IMR-90 (cell line): ENCODE measurements around the gene EDEM1. TPM values are rescaled to one million over a fixed set of nuclear protein-coding genes. Genes with fewer than 3 reads are reported as not detected.

Experiments
- ATAC-seq: fragments of 200-7000 bp; cut with Tn5 transposase; 2 replicates; pipeline ENCODE4 v1.9.1; 2020; ENCODE audit warnings: low read depth, mild to moderate bottlenecking, moderate library complexity
- BruUV-seq: library from RNA; stranded (reverse); fragments of 400-500 nt; replicated peaks from 2 replicates; lab custom pipeline; 2021; lab: Mats Ljungman, UMichigan
- CTCF ChIA-PET: fragments of 300-600 bp; formaldehyde crosslinking; extraction: SDS; loops from one replicate; lab custom pipeline; 2021; ENCODE audit warnings: antibody characterized with exemption; lab: Yijun Ruan, JAX
- POLR2A ChIA-PET: fragments of 300-600 bp; sonication (Branson Sonifier 250); formaldehyde crosslinking; loops from one replicate; lab custom pipeline; 2022; ENCODE audit warnings: antibody characterized with exemption; ENCODE audit not compliant: unreplicated experiment; lab: Charles Lee
- DNase-seq: peaks from one replicate; pipeline ENCODE4 v3.0.0; 2013
- H2AFZ ChIP-seq: replicated peaks from 2 replicates; pipeline ENCODE3; 2013; ENCODE audit warnings: low read length, mild to moderate bottlenecking; ENCODE audit not compliant: poor library complexity
- H2AK5ac ChIP-seq: 2 replicates; pipeline ENCODE4 v1.6.1; 2013; ENCODE audit warnings: low read depth, low read length, inconsistent platforms
- H2AK9ac ChIP-seq: replicated peaks from 2 replicates; pipeline ENCODE3; 2013; ENCODE audit warnings: mild to moderate bottlenecking, low read depth, low read length, moderate library complexity; ENCODE audit not compliant: poor library complexity
- H2BK120ac ChIP-seq: 2 replicates; pipeline ENCODE4 v1.6.1; 2013; ENCODE audit warnings: low read depth, low read length, inconsistent platforms
- H2BK15ac ChIP-seq: 3 replicates; pipeline ENCODE4 v1.6.1; 2013; ENCODE audit warnings: low read depth, low read length, inconsistent platforms
- H2BK20ac ChIP-seq: 2 replicates; pipeline ENCODE4 v1.6.1; 2013; ENCODE audit warnings: low read depth, mild to moderate bottlenecking, inconsistent platforms, low read length, moderate library complexity
- H2BK5ac ChIP-seq: 2 replicates; pipeline ENCODE4 v1.6.1; 2013; ENCODE audit warnings: mild to moderate bottlenecking, low read depth, low read length, inconsistent platforms; ENCODE audit not compliant: poor library complexity, severe bottlenecking
- H3K14ac ChIP-seq: replicated peaks from 2 replicates; pipeline ENCODE4 v1.6.1; 2013; ENCODE audit warnings: low read depth, low read length, inconsistent platforms
- H3K18ac ChIP-seq: 2 replicates; pipeline ENCODE4 v1.6.1; 2013; ENCODE audit warnings: low read depth, low read length, control low read depth
- H3K23ac ChIP-seq: 2 replicates; pipeline ENCODE4 v1.6.1; 2013; ENCODE audit warnings: low read depth, low read length, inconsistent platforms
- H3K27ac ChIP-seq: 2 replicates; pipeline ENCODE4 v1.5.1; 2013; ENCODE audit warnings: mild to moderate bottlenecking, control low read depth, low read length; ENCODE audit not compliant: insufficient read depth
- H3K27me3 ChIP-seq: 2 replicates; pipeline ENCODE4 v1.6.1; 2013; ENCODE audit warnings: low read length; ENCODE audit not compliant: control insufficient read depth, insufficient read depth
- H3K36me3 ChIP-seq: 2 replicates; pipeline ENCODE4 v1.6.1; 2013; ENCODE audit warnings: low read length, mixed read lengths; ENCODE audit not compliant: control insufficient read depth, insufficient read depth
- H3K4ac ChIP-seq: 2 replicates; pipeline ENCODE4 v1.6.1; 2013; ENCODE audit warnings: low read depth, low read length, inconsistent platforms
- H3K4me1 ChIP-seq: 2 replicates; pipeline ENCODE4 v1.6.1; 2013; ENCODE audit warnings: low read length, mixed read lengths; ENCODE audit not compliant: control insufficient read depth, insufficient read depth
- H3K4me2 ChIP-seq: 2 replicates; pipeline ENCODE4 v1.6.1; 2013; ENCODE audit warnings: low read depth, mild to moderate bottlenecking, control low read depth, low read length, moderate library complexity
- H3K4me3 ChIP-seq: 2 replicates; pipeline ENCODE4 v1.5.1; 2013; ENCODE audit warnings: low read depth, mild to moderate bottlenecking, control low read depth, low read length, moderate library complexity; ENCODE audit not compliant: insufficient read depth
- H3K56ac ChIP-seq: 2 replicates; pipeline ENCODE4 v1.6.1; 2013; ENCODE audit warnings: low read length, inconsistent platforms; ENCODE audit not compliant: insufficient read depth; ENCODE audit errors: extremely low read depth
- H3K79me1 ChIP-seq, 2 experiments: 2 replicates each; pipeline ENCODE4 v1.6.1; 2013; ENCODE audit warnings: low read length in 2 of 2, inconsistent platforms in 1 of 2, low read depth in 1 of 2
- H3K9ac ChIP-seq: 2 replicates; pipeline ENCODE4 v1.6.1; 2013; ENCODE audit warnings: low read depth, low read length, control low read depth
- H3K9me1 ChIP-seq: 2 replicates; pipeline ENCODE4 v1.6.1; 2013; ENCODE audit warnings: low read length, inconsistent platforms; ENCODE audit not compliant: insufficient read depth
- H3K9me3 ChIP-seq: 2 replicates; pipeline ENCODE4 v1.6.1; 2013; ENCODE audit warnings: low read length; ENCODE audit not compliant: control insufficient read depth, insufficient read depth
- H4K20me1 ChIP-seq: 2 replicates; pipeline ENCODE4 v1.6.1; 2013; ENCODE audit warnings: low read length, inconsistent platforms; ENCODE audit not compliant: insufficient read depth
- H4K5ac ChIP-seq: 2 replicates; pipeline ENCODE4 v1.6.1; 2013; ENCODE audit warnings: mild to moderate bottlenecking, low read depth, low read length, control low read depth
- H4K8ac ChIP-seq, 2 experiments: 2 replicates each; pipeline ENCODE4 v1.6.1; 2013; ENCODE audit warnings: low read depth in 2 of 2, low read length in 2 of 2, control low read depth in 1 of 2, inconsistent platforms in 1 of 2
- H4K91ac ChIP-seq: 2 replicates; pipeline ENCODE4 v1.6.1; 2013; ENCODE audit warnings: low read depth, low read length, inconsistent platforms; ENCODE audit not compliant: insufficient read depth
- MAFK ChIP-seq: IDR thresholded peaks from 2 replicates; pipeline ENCODE4 v1.6.1; 2012; ENCODE audit warnings: low read depth, low read length, improper control_type of control experiment
- SMC3 ChIP-seq: fragments of 150-350 bp; IDR thresholded peaks from 2 replicates; pipeline ENCODE4 v1.6.1; 2016; ENCODE audit warnings: low read depth, mild to moderate bottlenecking, antibody characterized with exemption, low read length, moderate library complexity
- WGBS, 2 experiments: methylation state at CpG; one replicate each; pipeline versions ENCODE4 v1.1.5 to v1.1.7; 2013; ENCODE audit warnings: missing lambda C conversion rate in 2 of 2; ENCODE audit not compliant: insufficient read length in 1 of 2; ENCODE audit errors: extremely low coverage in 2 of 2; 5-methylcytosine and 5-hydroxymethylcytosine counted together
- dilution Hi-C: fragments of 300-500 bp; cut with HindIII; formaldehyde crosslinking; loops from one replicate; pipeline ENCODE4 v1.14.3; 2018; ENCODE audit warnings: low sequenced_read_pairs; ENCODE audit not compliant: unreplicated experiment
- in situ Hi-C: fragments of 300-500 bp; cut with MboI; formaldehyde crosslinking; loops from 3 replicates; pipeline ENCODE4 v1.14.3; 2019; ENCODE audit warnings: low sequenced_read_pairs, inconsistent platforms, mixed read lengths
- intact Hi-C: fragments of 100-400 bp; cut with micrococcal nuclease; formaldehyde crosslinking; loops from 2 replicates; pipeline ENCODE4 v1.10.0; 2022
- polyA plus RNA-seq, 3 experiments: library from polyadenylated mRNA; depleted of rRNA; stranded (reverse); fragments of >200 nt; gene quantifications; 2 replicates each; pipeline ENCODE4 v1.2.3, GENCODE V29; 2012; ENCODE audit warnings: low replicate concordance in 1 of 3
- total RNA-seq: library from RNA; depleted of rRNA; stranded (reverse); fragments of >200 nt; gene quantifications from 2 replicates; pipeline ENCODE4 v1.2.3, GENCODE V29; 2012
- TF ChIP-seq, protein P1 (sequence below): fragments of 150-350 bp; IDR thresholded peaks from 2 replicates; pipeline ENCODE4 v1.6.1; 2016; ENCODE audit warnings: low read depth, mild to moderate bottlenecking, low read length, moderate library complexity, borderline replicate concordance
- TF ChIP-seq, protein P2 (sequence below): conservative IDR thresholded peaks from 2 replicates; pipeline ENCODE4 v1.5.1; 2012; ENCODE audit warnings: mild to moderate bottlenecking, low read depth, low read length, improper control_type of control experiment

EDEM1 gene
- total and polyA plus RNA-seq, 2 of the 4 experiments (the other 2 are of a cell fraction) = 23.5 to 27.0 TPM

DNA sequence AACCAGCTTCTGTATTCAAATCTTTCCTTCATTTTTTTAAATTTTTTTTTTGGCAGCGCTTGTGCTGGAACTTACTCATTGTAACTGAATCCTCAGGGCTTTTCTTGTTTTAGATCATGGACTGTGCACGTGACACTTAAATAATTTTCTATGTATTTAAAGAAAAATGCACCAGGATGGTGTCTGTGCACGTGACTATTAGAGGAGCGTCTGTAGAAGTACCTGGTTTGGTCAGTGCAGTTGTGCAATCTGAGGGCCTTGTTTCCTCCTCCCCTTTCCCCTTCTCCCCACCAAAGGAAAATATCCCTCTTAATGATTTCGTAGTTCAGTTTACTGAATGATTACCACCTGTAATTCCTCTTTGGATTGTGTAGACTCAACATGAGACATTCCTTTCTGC is 31.3 kb downstream of the EDEM1 start:
- H2BK20ac ChIP-seq = no peak overlapping the region
- peaks cover 3% of the 10 kb centered on the region; the same call in 1 of the 2 replicates for H3K4me1 ChIP-seq
- H2AK9ac ChIP-seq = no peak overlapping the region
- H3K23ac ChIP-seq = no peak overlapping the region
- DNase-seq = no peak
- no peak overlapping the region for H3K4ac ChIP-seq
- H4K5ac ChIP-seq = no peak overlapping the region
- no peaks in the 10 kb centered on the region; the same call in 1 of the 2 replicates for H3K9me1 ChIP-seq
- in situ Hi-C loops = no loop called here
- peaks cover 0 to 7% of the 10 kb centered on the region in 2 experiments; a peak in 2 of 4 replicates for H3K79me1 ChIP-seq
- WGBS, 2 experiments = no CpG with 5 or more reads among the region's 5 CpGs
- no peak overlapping the region for H2BK5ac ChIP-seq
- BruUV-seq = no TSS peak
- no peaks in the 10 kb centered on the region for H3K9me3 ChIP-seq
- ChIA-PET POLR2A (no interaction called here), CTCF (no interaction called here)
- H3K4me2 ChIP-seq = no peak overlapping the region
- H4K8ac ChIP-seq = no peak overlapping the region
- no peak overlapping the region for H2BK120ac ChIP-seq
- intact Hi-C loops = no loop called here
- H3K27me3 ChIP-seq = no peaks in the 10 kb centered on the region
- H3K18ac ChIP-seq = no peak overlapping the region
- TF ChIP-seq, protein P1, sequence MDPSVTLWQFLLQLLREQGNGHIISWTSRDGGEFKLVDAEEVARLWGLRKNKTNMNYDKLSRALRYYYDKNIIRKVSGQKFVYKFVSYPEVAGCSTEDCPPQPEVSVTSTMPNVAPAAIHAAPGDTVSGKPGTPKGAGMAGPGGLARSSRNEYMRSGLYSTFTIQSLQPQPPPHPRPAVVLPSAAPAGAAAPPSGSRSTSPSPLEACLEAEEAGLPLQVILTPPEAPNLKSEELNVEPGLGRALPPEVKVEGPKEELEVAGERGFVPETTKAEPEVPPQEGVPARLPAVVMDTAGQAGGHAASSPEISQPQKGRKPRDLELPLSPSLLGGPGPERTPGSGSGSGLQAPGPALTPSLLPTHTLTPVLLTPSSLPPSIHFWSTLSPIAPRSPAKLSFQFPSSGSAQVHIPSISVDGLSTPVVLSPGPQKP = no peak
- TF ChIP-seq MAFK (no peak), SMC3 (no peak)
- TF ChIP-seq, protein P2, sequence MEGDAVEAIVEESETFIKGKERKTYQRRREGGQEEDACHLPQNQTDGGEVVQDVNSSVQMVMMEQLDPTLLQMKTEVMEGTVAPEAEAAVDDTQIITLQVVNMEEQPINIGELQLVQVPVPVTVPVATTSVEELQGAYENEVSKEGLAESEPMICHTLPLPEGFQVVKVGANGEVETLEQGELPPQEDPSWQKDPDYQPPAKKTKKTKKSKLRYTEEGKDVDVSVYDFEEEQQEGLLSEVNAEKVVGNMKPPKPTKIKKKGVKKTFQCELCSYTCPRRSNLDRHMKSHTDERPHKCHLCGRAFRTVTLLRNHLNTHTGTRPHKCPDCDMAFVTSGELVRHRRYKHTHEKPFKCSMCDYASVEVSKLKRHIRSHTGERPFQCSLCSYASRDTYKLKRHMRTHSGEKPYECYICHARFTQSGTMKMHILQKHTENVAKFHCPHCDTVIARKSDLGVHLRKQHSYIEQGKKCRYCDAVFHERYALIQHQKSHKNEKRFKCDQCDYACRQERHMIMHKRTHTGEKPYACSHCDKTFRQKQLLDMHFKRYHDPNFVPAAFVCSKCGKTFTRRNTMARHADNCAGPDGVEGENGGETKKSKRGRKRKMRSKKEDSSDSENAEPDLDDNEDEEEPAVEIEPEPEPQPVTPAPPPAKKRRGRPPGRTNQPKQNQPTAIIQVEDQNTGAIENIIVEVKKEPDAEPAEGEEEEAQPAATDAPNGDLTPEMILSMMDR = no peak
- no peak overlapping the region for H2BK15ac ChIP-seq
- H3K4me3 ChIP-seq = no peak overlapping the region
- no peak overlapping the region for H3K14ac ChIP-seq
- peaks cover 34% of the 10 kb centered on the region for H3K36me3 ChIP-seq
- H3K27ac ChIP-seq = no peak overlapping the region
- H4K91ac ChIP-seq = no peak overlapping the region
- H3K56ac ChIP-seq = no peak overlapping the region
- no peak overlapping the region for H3K9ac ChIP-seq
- ATAC-seq = no peak
- no peak overlapping the region for H2AK5ac ChIP-seq
- no peak overlapping the region for H2AFZ ChIP-seq
- 0 out of 2 replicates have a peak, but pooled peaks cover 4% of the 10 kb centered on the region for H4K20me1 ChIP-seq
- dilution Hi-C loops = no loop called here
